Activated B cell treated with CpG ODN at 0.5 μM for 24 hours (primary cell): ENCODE results near the gene HHEX. TPM values are rescaled to one million over a fixed set of nuclear protein-coding genes. Genes with fewer than 3 reads are reported as not detected.
A peak's percentile ranks its signal among the peaks of the same experiment; 100 is the strongest.
"Not testable (repeated sequence)": the region's sequence is repeated elsewhere in the genome, so short reads cannot be mapped to it uniquely, and the experiment has no call there.

Experiments used
- ATAC-seq: fragments of 200-7000 bp; cut with Tn5 transposase; one replicate; pipeline ENCODE4 v1.10.0; 2021; ENCODE audit warnings: low read depth, mild to moderate bottlenecking, moderate library complexity
- CTCF ChIA-PET: fragments of 350-600 bp; sonication (Branson Sonifier 250); formaldehyde crosslinking; loops from one replicate; lab custom pipeline; 2021; ENCODE audit warnings: antibody characterized with exemption; lab: Charles Lee
- POLR2A ChIA-PET: fragments of 350-600 bp; sonication (Branson Sonifier 250); formaldehyde crosslinking; loops from one replicate; lab custom pipeline; 2021; ENCODE audit warnings: antibody characterized with exemption; lab: Charles Lee
- DNase-seq: peaks from one replicate; pipeline ENCODE4 v3.0.0; 2022
- H3K27ac Mint-ChIP-seq: one replicate; pipeline ENCODE4 v1.8.0; 2020; ENCODE audit warnings: mixed read lengths
- H3K27me3 Mint-ChIP-seq: one replicate; pipeline ENCODE4 v1.8.0; 2021; ENCODE audit warnings: mixed read lengths
- H3K36me3 Mint-ChIP-seq: one replicate; pipeline ENCODE4 v1.8.0; 2021; ENCODE audit warnings: low read depth, mixed read lengths
- H3K4me1 Mint-ChIP-seq: one replicate; pipeline ENCODE4 v1.8.0; 2021; ENCODE audit warnings: mixed read lengths
- H3K4me3 Mint-ChIP-seq: one replicate; pipeline ENCODE4 v1.8.0; 2020; ENCODE audit warnings: mild to moderate bottlenecking, mixed read lengths
- H3K9me3 Mint-ChIP-seq: one replicate; pipeline ENCODE4 v1.8.0; 2020; ENCODE audit warnings: mixed read lengths
- CTCF ChIP-seq: fragments of 200-600 bp; IDR thresholded peaks from one replicate; pipeline ENCODE4 v1.8.0; 2022; ENCODE audit warnings: antibody characterized with exemption, mild to moderate bottlenecking
- intact Hi-C: fragments of 100-400 bp; cut with micrococcal nuclease; formaldehyde crosslinking; loops from one replicate; pipeline ENCODE4 v1.15.1; 2024
- total RNA-seq: library from RNA; stranded (reverse); gene quantifications from 2 replicates; pipeline ENCODE4 v1.2.3, GENCODE V29; 2022

HHEX gene
- 50.3 and 55.1 TPM in 2 replicates for total RNA-seq

- H3K4me1 Mint-ChIP-seq: peaks cover 45% of the 10 kb centered on the region
- H3K4me3 Mint-ChIP-seq: peak within 1 kb of the TSS; percentile 86
- ChIA-PET CTCF (interaction anchor here (0.6 to 5.8 kb wide), 12 partner anchors 22 to 191 kb away, joined by 3 to 33 read pairs (median 4); partner anchors contain the start of gene EXOC6), POLR2A (interaction anchor here (0.6 to 7.5 kb wide), 26 partner anchors 9 to 162 kb away, joined by 3 to 154 read pairs (median 12); partner anchors contain the start of genes EXOC6 and KIF11)
- ATAC-seq (peak; percentile 75), DNase-seq (peak; percentile 79)
- peak within 1 kb of the TSS; percentile 92 for H3K27ac Mint-ChIP-seq
- intact Hi-C loops: loop anchor here (1.0 kb wide), 8 partner anchors 23 to 191 kb away; partner anchors contain the start of gene EXOC6
- peaks cover 35% of the 10 kb centered on the region for H3K36me3 Mint-ChIP-seq
- peaks cover 5% of the 10 kb centered on the region for H3K9me3 Mint-ChIP-seq
- TF ChIP-seq CTCF: no peak
- H3K27me3 Mint-ChIP-seq: no peaks in the 10 kb centered on the region
These were observed at the start of gene HHEX for GRCh38 chr10:92689663-92690210. Gene HHEX, plus strand, starts transcription at chr10:92689955. Its CDS starts 32 bp downstream, at chr10:92689987.

GRCh38 chr10:92640107-92640506, 49.6 kb upstream of the HHEX start:
- ATAC-seq (no peak), DNase-seq (no peak)
- no peaks in the 10 kb centered on the region for H3K36me3 Mint-ChIP-seq
- TF ChIP-seq CTCF: no peak
- H3K27ac Mint-ChIP-seq: no peak overlapping the region
- POLR2A ChIA-PET: no interaction called here
- peaks cover 9% of the 10 kb centered on the region for H3K4me1 Mint-ChIP-seq
- intact Hi-C loops: no loop called here
- no peaks in the 10 kb centered on the region for H3K9me3 Mint-ChIP-seq
- H3K27me3 Mint-ChIP-seq: no peaks in the 10 kb centered on the region
- no peak overlapping the region for H3K4me3 Mint-ChIP-seq
- CTCF ChIA-PET: no interaction called here

GRCh38 chr10:92641492-92641891, 48.3 kb upstream of the HHEX start:
- H3K9me3 Mint-ChIP-seq: no peaks in the 10 kb centered on the region

GRCh38 chr10:92644921-92645320, 44.8 kb upstream of the HHEX start:
- no peaks in the 10 kb centered on the region for H3K36me3 Mint-ChIP-seq
- DNase-seq (no peak), ATAC-seq (no peak)
- intact Hi-C loops: loop anchor here (2.0 kb wide), 2 partner anchors 54 to 128 kb away; no protein-coding TSS in a partner anchor
- no peak overlapping the region for H3K4me3 Mint-ChIP-seq
- ChIA-PET POLR2A (no interaction called here), CTCF (interaction anchor here (0.6 to 0.9 kb wide), 2 partner anchors 46 to 54 kb away, joined by 3 read pairs; no protein-coding TSS in a partner anchor)
- TF ChIP-seq CTCF: no peak
- no peak overlapping the region for H3K27ac Mint-ChIP-seq
- no peaks in the 10 kb centered on the region for H3K9me3 Mint-ChIP-seq
- H3K27me3 Mint-ChIP-seq: no peaks in the 10 kb centered on the region
- peaks cover 5% of the 10 kb centered on the region for H3K4me1 Mint-ChIP-seq

More at GRCh38 chr10:92641492-92641891, 48.3 kb upstream of the HHEX start:
- Mint-ChIP-seq H3K36me3 (no peaks in the 10 kb centered on the region), H3K27ac (no peak overlapping the region), H3K4me3 (no peak overlapping the region), H3K27me3 (no peaks in the 10 kb centered on the region), H3K4me1 (peaks cover 9% of the 10 kb centered on the region)
- POLR2A ChIA-PET: no interaction called here
- intact Hi-C loops: no loop called here
- no peak for TF ChIP-seq CTCF
- CTCF ChIA-PET: interaction anchor here (1.1 kb wide), 1 partner anchor 202 kb away, joined by 4 read pairs; no protein-coding TSS in a partner anchor
- ATAC-seq: no peak
- DNase-seq: no peak

GRCh38 chr10:92650864-92651263, 38.9 kb upstream of the HHEX start:
- H3K27me3 Mint-ChIP-seq, H3K4me1 Mint-ChIP-seq, DNase-seq, ATAC-seq, intact Hi-C loops, H3K27ac Mint-ChIP-seq, H3K9me3 Mint-ChIP-seq, H3K4me3 Mint-ChIP-seq, H3K36me3 Mint-ChIP-seq, CTCF ChIA-PET, POLR2A ChIA-PET: not testable (repeated sequence)
